ENCODE measurements around the gene CPSF4L.

DNA sequence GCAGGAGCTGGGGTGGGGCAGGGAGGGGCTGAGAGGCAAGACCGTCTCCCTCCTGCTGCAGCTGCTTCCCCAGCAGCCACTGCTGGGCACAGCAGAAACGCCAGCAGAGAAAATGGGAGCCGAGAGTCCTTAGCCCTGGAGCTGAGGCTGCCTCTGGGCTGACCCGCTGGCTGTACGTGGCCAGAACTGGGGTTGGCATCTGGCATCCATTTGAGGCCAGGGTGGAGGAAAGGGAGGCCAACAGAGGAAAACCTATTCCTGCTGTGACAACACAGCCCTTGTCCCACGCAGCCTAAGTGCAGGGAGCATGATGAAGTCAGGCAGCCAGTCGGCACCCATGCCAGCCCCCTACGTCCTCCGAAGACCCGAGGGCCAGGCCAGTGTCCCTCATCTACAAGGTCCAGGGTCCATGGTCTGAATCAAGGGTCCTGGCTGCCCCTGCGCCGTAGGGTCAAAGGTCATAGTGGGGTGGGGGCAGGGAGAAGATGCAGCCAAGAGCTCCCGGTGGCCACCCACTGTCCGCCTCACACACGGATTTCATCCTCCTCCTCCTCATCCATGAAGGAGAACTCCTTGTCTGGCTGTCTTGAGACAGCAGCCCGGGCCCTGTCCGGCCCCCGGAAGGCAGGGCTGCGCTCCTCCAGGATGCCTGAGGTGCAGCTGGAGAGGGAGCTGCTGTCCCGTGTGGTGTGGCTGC lies 23.4 kb upstream of the CPSF4L start:
- TF ChIP-seq, protein P1, sequence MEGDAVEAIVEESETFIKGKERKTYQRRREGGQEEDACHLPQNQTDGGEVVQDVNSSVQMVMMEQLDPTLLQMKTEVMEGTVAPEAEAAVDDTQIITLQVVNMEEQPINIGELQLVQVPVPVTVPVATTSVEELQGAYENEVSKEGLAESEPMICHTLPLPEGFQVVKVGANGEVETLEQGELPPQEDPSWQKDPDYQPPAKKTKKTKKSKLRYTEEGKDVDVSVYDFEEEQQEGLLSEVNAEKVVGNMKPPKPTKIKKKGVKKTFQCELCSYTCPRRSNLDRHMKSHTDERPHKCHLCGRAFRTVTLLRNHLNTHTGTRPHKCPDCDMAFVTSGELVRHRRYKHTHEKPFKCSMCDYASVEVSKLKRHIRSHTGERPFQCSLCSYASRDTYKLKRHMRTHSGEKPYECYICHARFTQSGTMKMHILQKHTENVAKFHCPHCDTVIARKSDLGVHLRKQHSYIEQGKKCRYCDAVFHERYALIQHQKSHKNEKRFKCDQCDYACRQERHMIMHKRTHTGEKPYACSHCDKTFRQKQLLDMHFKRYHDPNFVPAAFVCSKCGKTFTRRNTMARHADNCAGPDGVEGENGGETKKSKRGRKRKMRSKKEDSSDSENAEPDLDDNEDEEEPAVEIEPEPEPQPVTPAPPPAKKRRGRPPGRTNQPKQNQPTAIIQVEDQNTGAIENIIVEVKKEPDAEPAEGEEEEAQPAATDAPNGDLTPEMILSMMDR (IDR thresholded peaks at IDR 0.05; ENCODE audit: poor library complexity), result no peak
- TF ChIP-seq EZH2phosphoT487 (IDR thresholded peaks at IDR 0.05; ENCODE audit: low read depth, severe bottlenecking, unreplicated experiment) (no peak), EZH2 (IDR thresholded peaks at IDR 0.05; ENCODE audit: borderline replicate concordance) (no peak)
